GM06990 (cell line): ENCODE data around the gene CHRNB1.

ENCODE experiments used
- DNase-seq: peaks from one replicate; pipeline ENCODE4 v3.0.0-alpha.2; 2011; ENCODE audit not compliant: insufficient read length; ENCODE audit errors: extremely low read depth
- H3K27me3 ChIP-seq: replicated peaks from 2 replicates; pipeline ENCODE4 v1.6.0; 2011; ENCODE audit warnings: low read length; ENCODE audit not compliant: control insufficient read depth, insufficient read depth
- H3K36me3 ChIP-seq: 2 replicates; pipeline ENCODE4 v1.5.1; 2011; ENCODE audit warnings: low read length; ENCODE audit not compliant: control insufficient read depth, insufficient read depth
- H3K4me3 ChIP-seq: replicated peaks from 2 replicates; pipeline ENCODE4 v1.5.1; 2011; ENCODE audit warnings: low read depth, mild to moderate bottlenecking, control low read depth, low read length
- CTCF ChIP-seq: IDR thresholded peaks from 2 replicates; pipeline ENCODE4 v1.5.1; 2011; ENCODE audit warnings: low read length, control low read depth, mild to moderate bottlenecking, inconsistent platforms; ENCODE audit not compliant: insufficient read depth, poor library complexity, severe bottlenecking

CHRNB1 gene

GRCh38 chr17:7493941-7494340 lies 49.1 kb downstream of the CHRNB1 start:
- no peak for DNase-seq
- no peak overlapping the region for H3K4me3 ChIP-seq
- no peaks in the 10 kb centered on the region for H3K27me3 ChIP-seq
- TF ChIP-seq CTCF, result no peak
- peaks cover 31% of the 10 kb centered on the region for H3K36me3 ChIP-seq

- Histone ChIP-seq H3K27me3 (no peaks in the 10 kb centered on the region), H3K36me3 (peaks cover 41% of the 10 kb centered on the region), H3K4me3 (no peak overlapping the region)
- no peak for TF ChIP-seq CTCF
- no peak for DNase-seq
Observed at GRCh38 chr17:7495906-7496434, 51.1 kb downstream of the CHRNB1 start.

- Histone ChIP-seq H3K36me3 (peaks cover 47% of the 10 kb centered on the region), H3K27me3 (no peaks in the 10 kb centered on the region)
- no peak for TF ChIP-seq CTCF
Observed at GRCh38 chr17:7496470-7497183, 51.8 kb downstream of the CHRNB1 start.

DNA sequence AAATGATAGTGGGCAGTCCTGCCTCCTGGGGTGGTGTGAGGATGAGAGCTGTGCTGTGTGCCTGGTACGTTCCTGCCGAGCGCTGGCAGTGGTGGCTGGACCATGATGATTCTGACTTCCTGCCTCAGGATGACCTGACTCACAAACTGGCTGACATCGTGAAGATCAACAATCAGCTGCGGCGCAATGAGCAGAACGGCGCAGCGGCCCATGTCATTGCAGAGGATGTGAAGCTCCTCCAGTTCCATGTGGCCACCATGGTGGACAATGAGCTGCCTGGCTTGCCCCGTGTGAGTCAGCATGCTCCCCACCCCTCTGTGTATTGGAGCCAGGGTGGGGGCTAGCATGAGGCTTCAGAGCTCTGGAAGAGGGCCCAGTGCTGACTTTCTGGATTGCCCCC lies 52.4 kb downstream of the CHRNB1 start:
- H3K4me3 ChIP-seq, result no peak overlapping the region
- no peaks in the 10 kb centered on the region for H3K27me3 ChIP-seq
- DNase-seq, result no peak
- peaks cover 53% of the 10 kb centered on the region for H3K36me3 ChIP-seq
- TF ChIP-seq CTCF, result no peak

More at GRCh38 chr17:7496470-7497183, 51.8 kb downstream of the CHRNB1 start:
- no peak for DNase-seq
- no peak overlapping the region for H3K4me3 ChIP-seq

DNA sequence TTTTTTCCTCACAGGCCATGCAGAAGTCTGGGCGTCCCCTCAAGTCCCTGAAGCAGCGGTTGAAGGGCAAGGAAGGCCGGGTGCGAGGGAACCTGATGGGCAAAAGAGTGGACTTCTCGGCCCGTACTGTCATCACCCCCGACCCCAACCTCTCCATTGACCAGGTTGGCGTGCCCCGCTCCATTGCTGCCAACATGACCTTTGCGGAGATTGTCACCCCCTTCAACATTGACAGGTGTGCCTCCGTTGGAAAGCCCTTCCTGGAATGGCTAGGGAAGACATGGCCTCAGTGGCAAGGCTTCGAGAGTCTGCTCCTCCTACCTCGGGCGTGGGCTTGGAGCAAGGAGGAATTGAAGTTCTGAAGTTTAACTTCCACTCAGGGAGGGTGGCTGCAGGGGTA lies 52.8 kb downstream of the CHRNB1 start:
- no peaks in the 10 kb centered on the region for H3K27me3 ChIP-seq
- H3K36me3 ChIP-seq, result peaks cover 57% of the 10 kb centered on the region
- no peak for TF ChIP-seq CTCF
- no peak overlapping the region for H3K4me3 ChIP-seq
- DNase-seq, result no peak

GRCh38 chr17:7499161-7499560 lies 54.3 kb downstream of the CHRNB1 start:
- Histone ChIP-seq H3K27me3 (no peaks in the 10 kb centered on the region), H3K36me3 (peaks cover 67% of the 10 kb centered on the region), H3K4me3 (no peak overlapping the region)
- no peak for DNase-seq
- TF ChIP-seq CTCF, result no peak
